Stromal cell of bone marrow (primary cell): ENCODE results near the gene CHAC1.

Experiments used
- DNase-seq: peaks from one replicate; pipeline ENCODE4 v3.0.0-alpha.2; 2012; ENCODE audit warnings: low read depth

CHAC1 gene, protein sequence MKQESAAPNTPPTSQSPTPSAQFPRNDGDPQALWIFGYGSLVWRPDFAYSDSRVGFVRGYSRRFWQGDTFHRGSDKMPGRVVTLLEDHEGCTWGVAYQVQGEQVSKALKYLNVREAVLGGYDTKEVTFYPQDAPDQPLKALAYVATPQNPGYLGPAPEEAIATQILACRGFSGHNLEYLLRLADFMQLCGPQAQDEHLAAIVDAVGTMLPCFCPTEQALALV

GRCh38 chr15:40952901-40953712, at the start of gene CHAC1:
Gene CHAC1 (plus strand): TSS chr15:40953471. CDS start chr15:40953584, 113 bp downstream.
- DNase-seq = peak; percentile 85

DNA sequence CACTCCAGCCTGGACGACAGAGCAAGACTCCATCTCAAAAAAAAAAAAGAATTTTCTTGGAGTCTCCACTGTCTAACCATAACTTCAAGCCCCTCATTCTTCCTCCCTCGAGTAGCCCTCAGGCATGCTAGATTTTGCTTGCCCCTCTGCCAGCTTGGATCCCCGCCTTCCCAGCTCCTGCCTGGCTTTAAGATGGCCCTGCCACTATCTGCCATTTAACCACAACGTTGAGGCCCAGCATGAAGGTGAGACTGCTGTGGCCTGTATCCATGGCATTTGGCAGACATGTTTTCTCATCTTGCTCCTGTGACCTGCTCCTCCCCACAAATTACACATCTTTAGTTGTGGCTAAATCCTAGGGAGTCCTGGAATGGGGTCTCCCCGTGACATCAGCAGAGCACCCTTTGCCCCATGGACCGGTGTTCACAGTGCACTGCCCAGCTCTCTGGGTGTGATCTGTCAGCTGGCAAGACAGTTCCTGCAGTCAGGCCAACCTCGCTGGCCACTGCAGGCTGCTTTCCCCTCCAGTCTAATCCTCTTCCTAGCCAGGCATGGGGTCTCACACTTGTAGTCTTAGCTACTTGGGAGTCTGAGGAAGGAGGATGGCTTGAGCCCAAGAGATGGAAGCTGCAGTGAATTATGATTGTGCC, 48.6 kb upstream of the CHAC1 start:
- DNase-seq = no peak

- peak; percentile 92 for DNase-seq
Observed at GRCh38 chr15:40906091-40906990, 46.9 kb upstream of the CHAC1 start.

GRCh38 chr15:40906991-40907802, 46.1 kb upstream of the CHAC1 start:
- DNase-seq = no peak

DNA sequence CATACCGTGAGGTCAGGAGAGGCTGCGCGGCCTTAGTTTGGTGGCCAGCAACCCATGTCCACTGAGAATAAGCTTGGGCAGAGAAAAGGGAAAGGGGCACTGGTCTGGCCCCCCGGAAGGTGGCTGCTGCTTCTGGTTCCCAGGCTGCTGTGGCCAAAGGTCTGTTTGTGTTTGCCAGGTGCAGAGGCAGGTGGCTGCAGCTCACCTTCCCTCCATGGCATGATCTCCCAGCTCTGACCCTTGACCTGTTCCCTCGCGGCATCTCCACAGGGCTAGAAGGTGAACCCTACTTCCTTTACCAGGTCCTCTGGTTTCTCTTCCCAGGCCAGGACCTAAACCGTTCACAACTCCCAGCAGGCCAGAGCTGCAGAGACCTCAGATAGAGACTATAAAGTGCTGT, 45.2 kb upstream of the CHAC1 start:
- DNase-seq = no peak

- no peak for DNase-seq
Observed at GRCh38 chr15:40909662-40910630, 43.3 kb upstream of the CHAC1 start.

- no peak for DNase-seq
Observed at GRCh38 chr15:40911141-40911540, 42.1 kb upstream of the CHAC1 start.

DNA sequence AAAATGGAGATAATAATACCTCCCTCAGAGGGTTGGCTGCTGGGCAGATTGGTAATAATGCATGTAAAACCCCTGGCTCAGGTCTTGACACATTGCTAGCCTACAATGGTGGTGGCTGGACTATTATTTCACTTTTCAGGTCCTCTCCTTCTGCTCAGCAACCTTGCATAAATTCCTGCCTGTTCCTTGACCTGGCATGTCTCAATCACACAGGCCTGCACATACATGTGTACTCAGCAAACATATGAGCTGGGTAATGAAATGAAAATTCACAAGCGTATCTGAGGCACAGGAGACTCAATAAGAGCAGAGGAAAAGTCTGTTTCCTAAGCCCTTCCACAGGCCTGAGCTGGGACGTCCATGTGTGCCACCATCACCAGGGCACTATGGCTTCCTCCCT, 41.6 kb upstream of the CHAC1 start:
- no peak for DNase-seq

- DNase-seq = no peak
Observed at GRCh38 chr15:40912478-40912877, 40.8 kb upstream of the CHAC1 start.

DNA sequence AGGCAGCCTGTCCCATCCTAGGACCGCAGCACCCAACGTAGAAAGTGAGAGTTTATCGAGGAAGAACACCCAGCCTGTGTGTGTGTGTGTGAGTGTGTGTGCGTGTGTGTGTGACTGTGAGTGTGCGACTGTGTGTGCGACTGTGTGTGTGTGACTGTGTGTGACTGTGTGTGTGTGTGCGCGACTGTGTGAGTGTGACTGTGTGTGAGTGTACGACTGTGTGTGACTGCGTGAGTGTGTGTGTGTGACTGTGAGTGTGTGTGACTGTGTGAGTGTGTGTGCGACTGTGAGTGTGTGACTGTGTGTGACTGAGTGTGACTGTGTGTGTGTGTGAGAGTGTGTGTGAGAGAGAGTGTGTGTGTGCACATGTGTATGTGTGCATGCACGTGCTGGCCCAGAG, 39.3 kb upstream of the CHAC1 start:
- DNase-seq = no peak

DNA sequence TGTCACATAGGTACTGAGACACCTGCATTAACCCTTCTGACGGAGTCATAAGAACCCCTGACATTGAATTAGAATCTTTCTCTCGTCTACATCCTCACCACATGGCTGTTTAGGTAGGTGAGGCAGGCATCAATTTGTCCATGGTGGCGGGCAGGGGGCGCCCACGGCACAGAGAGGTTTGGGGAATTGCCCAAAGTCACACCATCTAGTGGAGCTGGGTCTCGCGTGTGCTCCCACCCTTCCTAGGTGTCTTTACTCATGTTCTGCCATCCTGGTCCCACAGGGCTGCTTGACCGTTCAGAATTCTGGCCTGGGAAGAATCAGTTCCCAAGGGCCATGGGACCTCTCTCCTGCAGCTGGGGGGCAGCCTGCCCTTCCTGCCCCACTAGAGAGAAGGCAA, 38.8 kb upstream of the CHAC1 start:
- DNase-seq = no peak

DNA sequence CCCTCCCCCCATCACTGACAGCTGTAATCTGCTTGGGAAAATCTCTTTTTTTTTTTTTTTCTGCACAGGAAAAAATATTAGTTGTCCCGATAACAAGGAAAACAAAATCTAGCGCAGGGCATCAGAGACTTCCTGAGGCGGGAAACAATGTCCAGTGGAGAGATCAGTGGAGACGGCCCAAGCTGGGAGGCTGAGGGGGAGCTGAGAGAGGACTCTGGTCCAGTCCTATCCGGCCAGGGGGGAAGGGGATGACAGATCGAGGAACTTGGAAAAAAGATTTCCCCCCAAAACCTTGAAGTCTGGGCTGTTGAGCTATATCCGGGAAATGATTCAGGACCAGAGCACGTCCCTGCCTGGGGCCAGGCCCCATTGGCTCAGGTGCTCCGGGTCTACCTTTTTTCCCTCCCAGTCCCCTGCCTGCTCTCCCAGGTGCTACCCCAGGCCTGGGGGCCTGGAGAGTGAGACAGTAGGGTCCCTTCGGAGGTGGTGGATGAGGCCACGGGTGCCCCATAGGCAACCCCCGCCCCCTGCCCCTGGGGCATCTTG, 38.1 kb upstream of the CHAC1 start:
- DNase-seq = no peak

DNA sequence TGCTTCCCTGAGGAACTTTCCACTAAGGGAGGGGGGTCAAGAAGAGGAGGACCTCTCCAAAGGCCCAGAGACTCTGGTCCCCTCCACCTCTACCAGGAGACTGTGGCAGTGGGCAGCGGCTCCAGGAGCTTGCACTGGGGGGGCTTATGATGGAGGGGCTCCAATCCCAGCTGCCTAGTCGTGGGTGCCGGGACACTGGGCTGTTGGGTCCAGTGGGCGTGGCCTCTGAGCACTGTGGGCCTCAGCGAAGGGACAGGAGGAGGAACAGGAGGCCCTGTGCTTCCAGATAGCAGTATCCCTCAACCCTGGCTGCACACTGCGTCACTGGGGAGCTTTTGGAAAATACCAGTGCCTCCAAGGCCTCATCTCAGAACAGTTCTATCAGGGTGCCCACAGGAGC, 37.6 kb upstream of the CHAC1 start:
- no peak for DNase-seq

- no peak for DNase-seq
Observed at GRCh38 chr15:40917585-40917984, 35.7 kb upstream of the CHAC1 start.

GRCh38 chr15:40918146-40918798, 35.0 kb upstream of the CHAC1 start:
- no peak for DNase-seq

- DNase-seq = no peak
Observed at GRCh38 chr15:40918799-40919392, 34.4 kb upstream of the CHAC1 start.

GRCh38 chr15:40921949-40922607, 31.2 kb upstream of the CHAC1 start:
- no peak for DNase-seq

DNA sequence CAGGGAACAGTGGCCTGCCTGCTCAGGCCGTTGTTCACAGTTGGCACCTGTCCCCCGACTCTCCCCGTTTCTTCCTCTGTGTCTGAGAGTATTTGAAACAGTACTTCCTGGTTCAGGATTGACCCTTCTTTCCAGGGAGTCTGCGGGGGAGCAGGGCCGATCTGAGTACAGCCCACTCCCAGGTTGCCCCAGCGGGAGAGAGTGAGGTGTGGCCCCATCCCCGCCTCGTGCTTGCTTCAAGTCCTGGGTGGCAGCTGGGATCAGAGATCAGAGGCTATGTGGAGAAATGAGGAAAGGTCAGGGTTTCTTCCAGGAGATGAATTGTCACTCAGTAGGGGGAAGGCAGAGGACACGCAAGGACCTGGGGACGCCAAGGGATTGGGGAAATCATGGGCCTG, 30.7 kb upstream of the CHAC1 start:
- no peak for DNase-seq
